C4-2B (cell line): Measurements from ENCODE around the gene DENND1A.

Source experiments
- CTCF ChIP-seq: fragments of 450-650 bp; conservative IDR thresholded peaks from 2 replicates; pipeline ENCODE4 v1.5.1; 2017; ENCODE audit warnings: mild to moderate bottlenecking
- ZFX ChIP-seq: fragments of 450-650 bp; IDR thresholded peaks from 2 replicates; pipeline ENCODE4 v1.6.1; 2017

GRCh38 chr9:123445116-123445515 is 484.8 kb downstream of the DENND1A start:
- TF ChIP-seq CTCF (no peak), ZFX (no peak)
